ENCODE results near the gene RFX2.
"Not testable (repeated sequence)": the region's sequence is repeated elsewhere in the genome, so short reads cannot be mapped to it uniquely, and the experiment has no call there.

Gene RFX2

GRCh38 chr19:5961969-5962945 lies 148.0 kb downstream of the RFX2 start:
- TF ChIP-seq SUZ12 (IDR thresholded peaks at IDR 0.05; ENCODE audit: extremely low read depth, insufficient read depth, insufficient read length): no peak
- TF ChIP-seq ZNF274 (IDR thresholded peaks at IDR 0.05; ENCODE audit: low read depth, low read length): no peak
- no peak for TF ChIP-seq YY1 (IDR thresholded peaks at IDR 0.05; ENCODE audit: insufficient read depth, insufficient read length)
- no peak for DNase-seq (ENCODE audit: low read depth, low spot score)
- no peak overlapping the region for H3K4me3 ChIP-seq (ENCODE audit: insufficient read length, low read depth)
- H3K36me3 ChIP-seq (ENCODE audit: insufficient read depth, insufficient read length, low read length): peaks cover 60% of the 10 kb centered on the region
- no peaks in the 10 kb centered on the region for H3K9me3 ChIP-seq (ENCODE audit: insufficient read depth, low read length)
- no peaks in the 10 kb centered on the region for H3K27me3 ChIP-seq (ENCODE audit: insufficient read depth, insufficient read length)
- no peak overlapping the region for H3K9ac ChIP-seq (ENCODE audit: insufficient read length, low read depth)
- peaks cover 35% of the 10 kb centered on the region for H3K4me1 ChIP-seq (ENCODE audit: insufficient read depth, insufficient read length)

- H3K4me1 ChIP-seq (ENCODE audit: insufficient read depth, insufficient read length): peaks cover 39% of the 10 kb centered on the region
- H3K36me3 ChIP-seq (ENCODE audit: insufficient read depth, insufficient read length, low read length): peaks cover 53% of the 10 kb centered on the region
- DNase-seq (ENCODE audit: low read depth, low spot score); H3K9me3 ChIP-seq (ENCODE audit: insufficient read depth, low read length); H3K4me3 ChIP-seq (ENCODE audit: insufficient read length, low read depth); H3K9ac ChIP-seq (ENCODE audit: insufficient read length, low read depth); H3K27me3 ChIP-seq (ENCODE audit: insufficient read depth, insufficient read length): not testable (repeated sequence)
Observed at GRCh38 chr19:5961641-5961968, 148.7 kb downstream of the RFX2 start.

- Histone ChIP-seq H3K4me1 (ENCODE audit: insufficient read depth, insufficient read length) (peaks cover 31% of the 10 kb centered on the region), H3K36me3 (ENCODE audit: insufficient read depth, insufficient read length, low read length) (peaks cover 40% of the 10 kb centered on the region), H3K4me3 (ENCODE audit: insufficient read length, low read depth) (no peak overlapping the region), H3K27me3 (ENCODE audit: insufficient read depth, insufficient read length) (no peaks in the 10 kb centered on the region), H3K9ac (ENCODE audit: insufficient read length, low read depth) (no peak overlapping the region), H3K9me3 (ENCODE audit: insufficient read depth, low read length) (no peaks in the 10 kb centered on the region)
- no peak for DNase-seq (ENCODE audit: low read depth, low spot score)
- TF ChIP-seq YY1 (IDR thresholded peaks at IDR 0.05; ENCODE audit: insufficient read depth, insufficient read length) (no peak), SUZ12 (IDR thresholded peaks at IDR 0.05; ENCODE audit: extremely low read depth, insufficient read depth, insufficient read length) (no peak), ZNF274 (IDR thresholded peaks at IDR 0.05; ENCODE audit: low read depth, low read length) (no peak)
Observed at GRCh38 chr19:5960005-5961001, 150.0 kb downstream of the RFX2 start.

GRCh38 chr19:5959260-5960004 lies 150.9 kb downstream of the RFX2 start:
- Histone ChIP-seq H3K9me3 (ENCODE audit: insufficient read depth, low read length) (no peaks in the 10 kb centered on the region), H3K9ac (ENCODE audit: insufficient read length, low read depth) (no peak overlapping the region), H3K36me3 (ENCODE audit: insufficient read depth, insufficient read length, low read length) (peaks cover 33% of the 10 kb centered on the region), H3K4me3 (ENCODE audit: insufficient read length, low read depth) (no peak overlapping the region), H3K4me1 (ENCODE audit: insufficient read depth, insufficient read length) (peaks cover 35% of the 10 kb centered on the region), H3K27me3 (ENCODE audit: insufficient read depth, insufficient read length) (no peaks in the 10 kb centered on the region)
- DNase-seq (ENCODE audit: low read depth, low spot score): no peak
- TF ChIP-seq YY1 (IDR thresholded peaks at IDR 0.05; ENCODE audit: insufficient read depth, insufficient read length) (no peak), ZNF274 (IDR thresholded peaks at IDR 0.05; ENCODE audit: low read depth, low read length) (no peak)

- Histone ChIP-seq H3K9ac (ENCODE audit: insufficient read length, low read depth) (peak overlapping the region; percentile 4), H3K36me3 (ENCODE audit: insufficient read depth, insufficient read length, low read length) (peaks cover 26% of the 10 kb centered on the region), H3K4me3 (ENCODE audit: insufficient read length, low read depth) (no peak overlapping the region), H3K4me1 (ENCODE audit: insufficient read depth, insufficient read length) (peaks cover 35% of the 10 kb centered on the region), H3K9me3 (ENCODE audit: insufficient read depth, low read length) (no peaks in the 10 kb centered on the region), H3K27me3 (ENCODE audit: insufficient read depth, insufficient read length) (no peaks in the 10 kb centered on the region)
- DNase-seq (ENCODE audit: low read depth, low spot score): no peak
- TF ChIP-seq SUZ12 (IDR thresholded peaks at IDR 0.05; ENCODE audit: extremely low read depth, insufficient read depth, insufficient read length): no peak
- no peak for TF ChIP-seq YY1 (IDR thresholded peaks at IDR 0.05; ENCODE audit: insufficient read depth, insufficient read length)
- no peak for TF ChIP-seq ZNF274 (IDR thresholded peaks at IDR 0.05; ENCODE audit: low read depth, low read length)
Observed at GRCh38 chr19:5958851-5959122, 151.5 kb downstream of the RFX2 start.

- TF ChIP-seq ZNF274 (IDR thresholded peaks at IDR 0.05; ENCODE audit: low read depth, low read length) (no peak), YY1 (IDR thresholded peaks at IDR 0.05; ENCODE audit: insufficient read depth, insufficient read length) (no peak), SUZ12 (IDR thresholded peaks at IDR 0.05; ENCODE audit: extremely low read depth, insufficient read depth, insufficient read length) (no peak)
- Histone ChIP-seq H3K9me3 (ENCODE audit: insufficient read depth, low read length) (no peaks in the 10 kb centered on the region), H3K27me3 (ENCODE audit: insufficient read depth, insufficient read length) (no peaks in the 10 kb centered on the region), H3K4me3 (ENCODE audit: insufficient read length, low read depth) (no peak overlapping the region), H3K4me1 (ENCODE audit: insufficient read depth, insufficient read length) (peaks cover 35% of the 10 kb centered on the region), H3K9ac (ENCODE audit: insufficient read length, low read depth) (peak overlapping the region; percentile 4), H3K36me3 (ENCODE audit: insufficient read depth, insufficient read length, low read length) (peaks cover 22% of the 10 kb centered on the region)
- DNase-seq (ENCODE audit: low read depth, low spot score): no peak
Observed at GRCh38 chr19:5958074-5958850, 152.0 kb downstream of the RFX2 start.

All from NT2/D1 (cell line).